Small intestine (tissue), 7 donors: ENCODE results near the gene ITPR1. TPM values are rescaled to one million over a fixed set of nuclear protein-coding genes. Genes with fewer than 3 reads are reported as not detected.

Source experiments
- DNase-seq, 2 donors: peaks; one replicate each; pipeline versions ENCODE4 v3.0.0 to v3.0.0-alpha.2; 2013
- FAIRE-seq: peaks from 2 replicates; lab custom pipeline; 2012; peaks lifted over from hg19 to GRCh38; lab: Jason Lieb, UNC
- H3K27ac ChIP-seq, 3 donors: one replicate each; pipeline ENCODE4 v1.5.1; 2013; ENCODE audit warnings: low read length in 2 of 3, mild to moderate bottlenecking in 2 of 3, control low read depth in 1 of 3, inconsistent platforms in 1 of 3, low read depth in 1 of 3, moderate library complexity in 1 of 3
- H3K27me3 ChIP-seq, 3 donors: one replicate each; pipeline ENCODE4 v1.6.1; 2013; ENCODE audit warnings: low read length in 3 of 3, inconsistent platforms in 1 of 3; ENCODE audit not compliant: control insufficient read depth in 3 of 3, insufficient read depth in 3 of 3
- H3K36me3 ChIP-seq, 3 donors: one replicate each; pipeline ENCODE4 v1.6.1; 2013; ENCODE audit warnings: low read length in 3 of 3, inconsistent platforms in 1 of 3, low read depth in 1 of 3, mild to moderate bottlenecking in 1 of 3, moderate library complexity in 1 of 3; ENCODE audit not compliant: control insufficient read depth in 3 of 3, insufficient read depth in 2 of 3
- H3K4me1 ChIP-seq, 3 donors: one replicate each; pipeline ENCODE4 v1.6.1; 2013; ENCODE audit warnings: low read length in 2 of 3, inconsistent platforms in 1 of 3, low read depth in 1 of 3, mild to moderate bottlenecking in 1 of 3, moderate library complexity in 1 of 3; ENCODE audit not compliant: control insufficient read depth in 3 of 3, insufficient read depth in 2 of 3
- H3K4me3 ChIP-seq, 3 donors: one replicate each; pipeline ENCODE4 v1.5.1; 2013; ENCODE audit warnings: low read length in 3 of 3, control low read depth in 1 of 3, inconsistent platforms in 1 of 3, low read depth in 1 of 3, mild to moderate bottlenecking in 1 of 3, moderate library complexity in 1 of 3
- H3K9me3 ChIP-seq, 2 donors: one replicate each; pipeline ENCODE4 v1.6.1; 2013; ENCODE audit warnings: low read depth in 1 of 2, low read length in 1 of 2; ENCODE audit not compliant: control insufficient read depth in 2 of 2, insufficient read depth in 1 of 2
- WGBS, 3 donors: extraction: QIAGEN DNeasy Blood & Tissue Kit; methylation state at CpG; one replicate each; pipeline ENCODE4 v1.1.7; 2013; 5-methylcytosine and 5-hydroxymethylcytosine counted together
- polyA plus RNA-seq, 4 donors: library from polyadenylated mRNA; stranded (reverse) in 3 of 4; unstranded in 1 of 4; fragments of 200-250 nt in 3 of 4; fragments of 120-200 nt in 1 of 4; gene quantifications; one replicate each; pipeline versions ENCODE4 v1.2.1 to v1.2.3, GENCODE V29; 2013
- donor health status: healthy with polysubstance abuse.
- donor health status: control.
- donor health status: control.
- donor health status: Bipolar disorder and iron deficiency.
- donor health status: healthy.

Gene ITPR1
- polyA plus RNA-seq, 4 donors: 0.89 to 13.8 (median 5.1) TPM

DNA sequence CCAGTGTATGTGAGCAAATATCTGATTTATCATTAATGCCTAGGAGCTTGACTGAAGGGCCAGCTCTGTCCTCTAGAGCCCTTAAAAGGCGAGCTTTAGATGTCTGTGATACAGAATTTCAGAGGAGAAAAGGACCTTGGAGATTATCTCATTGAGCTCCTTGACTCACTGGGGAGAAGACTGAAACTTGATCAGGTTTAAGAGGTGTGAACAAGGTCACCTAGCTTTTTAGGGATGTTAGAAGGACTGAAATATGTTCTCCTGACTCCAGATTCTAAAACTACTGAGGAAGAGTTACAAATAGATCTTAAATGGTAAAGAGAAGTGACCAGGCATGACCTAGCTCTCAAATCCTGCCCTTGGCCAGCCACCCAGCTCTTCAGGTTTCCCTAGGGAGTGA lies 292.4 kb downstream of the ITPR1 start:
- Histone ChIP-seq H3K4me1 (peaks cover 0 to 1% (median 0%) of the 10 kb centered on the region in 3 donors), H3K36me3 (peaks cover 0 to 9% (median 2%) of the 10 kb centered on the region in 3 donors), H3K4me3 (no peak overlapping the region), H3K9me3 (no peaks in the 10 kb centered on the region), H3K27me3 (no peaks in the 10 kb centered on the region), H3K27ac (no peak overlapping the region)
- no peak for FAIRE-seq
- DNase-seq: no peak
- WGBS, 3 donors: 94 to 96% (median 94%) methylated on average over 1 of the region's 1 CpG

DNA sequence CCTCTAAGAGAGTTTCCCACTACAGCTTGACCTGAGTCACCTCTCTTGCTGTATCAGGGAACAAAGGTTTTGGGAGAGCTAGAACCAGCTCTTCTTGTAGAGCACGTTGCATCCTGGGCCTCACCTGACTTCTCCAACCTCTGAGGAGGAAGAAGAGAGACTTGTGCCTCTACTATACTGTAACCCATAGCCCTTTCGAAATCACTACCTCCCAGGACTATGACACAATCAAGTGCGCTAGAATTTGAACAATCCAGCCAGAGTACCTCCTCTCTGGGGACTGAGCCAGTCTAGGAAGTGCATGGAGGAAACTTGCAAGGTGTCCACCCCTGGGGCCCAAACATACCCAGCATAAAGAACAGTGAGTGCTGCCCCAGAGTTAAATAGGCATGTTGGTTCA lies 293.3 kb downstream of the ITPR1 start:
- 84 to 93% (median 85%) methylated on average over 3 of the region's 3 CpGs for WGBS, 3 donors
- no peak for FAIRE-seq
- no peak for DNase-seq
- no peak overlapping the region for H3K27ac ChIP-seq
- H3K4me1 ChIP-seq: no peaks in the 10 kb centered on the region
- peaks cover 0 to 2% of the 10 kb centered on the region in 2 donors for H3K9me3 ChIP-seq
- H3K27me3 ChIP-seq: no peaks in the 10 kb centered on the region
- H3K36me3 ChIP-seq: peaks cover 0 to 10% (median 2%) of the 10 kb centered on the region in 3 donors
- H3K4me3 ChIP-seq: no peak overlapping the region

DNA sequence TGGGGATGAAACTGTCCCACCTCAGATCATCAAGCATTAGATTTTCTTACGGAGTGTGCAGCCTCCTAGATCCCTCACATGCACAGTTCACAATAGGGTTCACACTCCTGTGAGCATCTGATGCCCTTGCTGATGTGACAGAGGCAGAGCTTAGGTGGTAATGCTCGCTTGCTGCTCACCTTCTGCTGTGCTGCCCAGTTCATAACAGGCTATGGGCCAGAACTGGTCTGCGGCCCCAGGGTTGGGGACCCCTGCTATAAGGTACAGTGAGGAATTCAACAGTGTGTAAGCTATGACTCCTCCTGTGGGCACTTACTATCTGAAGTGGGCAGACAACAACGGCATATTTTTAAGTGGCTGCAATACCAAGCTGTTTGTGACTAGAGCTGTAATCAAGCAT lies 298.2 kb downstream of the ITPR1 start:
- Histone ChIP-seq H3K9me3 (peaks cover 0 to 7% of the 10 kb centered on the region in 2 donors), H3K27me3 (no peaks in the 10 kb centered on the region), H3K36me3 (peaks cover 0 to 16% (median 2%) of the 10 kb centered on the region in 3 donors), H3K4me1 (no peaks in the 10 kb centered on the region), H3K27ac (no peak overlapping the region), H3K4me3 (no peak overlapping the region)
- no peak for DNase-seq
- 96 to 99% (median 99%) methylated on average over 4 of the region's 4 CpGs for WGBS, 3 donors
- no peak for FAIRE-seq

- Histone ChIP-seq H3K36me3 (peaks cover 0 to 19% (median 2%) of the 10 kb centered on the region in 3 donors), H3K4me1 (no peaks in the 10 kb centered on the region), H3K27me3 (no peaks in the 10 kb centered on the region), H3K9me3 (peaks cover 0 to 15% of the 10 kb centered on the region in 2 donors), H3K4me3 (no peak overlapping the region), H3K27ac (peak overlapping the region in 1 of 3 donors; percentile 8)
- no peak for FAIRE-seq
- 84 to 96% (median 92%) methylated on average over 5 of the region's 5 CpGs for WGBS, 3 donors
- no peak for DNase-seq
These were observed 300.2 kb downstream of the ITPR1 start for GRCh38 chr3:4793311-4793710.

DNA sequence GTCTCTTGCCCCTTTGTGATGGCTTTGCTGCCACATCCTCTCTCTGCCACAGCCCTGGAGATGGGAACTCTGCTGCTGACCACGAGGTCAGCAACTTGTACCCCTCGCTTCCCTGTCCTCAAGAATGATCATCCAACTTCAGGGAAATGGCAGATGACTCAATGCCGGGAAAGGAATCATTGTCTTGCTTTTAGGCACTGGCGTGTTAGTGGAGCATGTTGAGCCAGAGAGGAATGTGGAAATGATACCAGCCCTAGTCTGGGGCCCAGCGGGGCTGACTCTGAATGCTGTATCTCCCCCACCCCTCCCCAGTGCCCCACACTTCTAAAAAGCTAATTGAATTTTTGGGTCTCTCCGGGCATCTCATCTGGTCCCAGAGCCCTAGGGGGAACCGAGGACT lies 301.2 kb downstream of the ITPR1 start:
- Histone ChIP-seq H3K9me3 (peaks cover 0 to 15% of the 10 kb centered on the region in 2 donors), H3K36me3 (peaks cover 0 to 13% (median 0%) of the 10 kb centered on the region in 3 donors), H3K4me3 (no peak overlapping the region), H3K4me1 (no peaks in the 10 kb centered on the region), H3K27ac (no peak overlapping the region), H3K27me3 (no peaks in the 10 kb centered on the region)
- DNase-seq (no peak), FAIRE-seq (no peak)
- 94 to 96% (median 95%) methylated on average over 7 of the region's 7 CpGs for WGBS, 3 donors

DNA sequence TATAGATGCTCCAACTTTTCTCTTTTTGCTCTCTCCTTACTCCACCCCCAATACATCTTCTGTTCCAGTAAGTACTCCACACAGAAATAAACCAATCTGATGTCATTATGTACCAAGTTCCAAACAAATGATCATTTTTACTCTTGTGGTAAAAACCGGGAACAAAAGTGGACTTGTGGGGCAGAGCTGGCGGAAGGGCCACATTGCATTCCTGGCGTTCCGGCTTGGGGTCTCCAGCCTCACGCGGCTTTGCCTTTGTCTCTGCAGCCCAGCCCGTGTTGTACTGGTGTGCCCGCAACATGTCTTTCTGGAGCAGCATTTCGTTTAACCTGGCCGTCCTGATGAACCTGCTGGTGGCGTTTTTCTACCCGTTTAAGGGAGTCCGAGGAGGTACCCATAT lies 301.6 kb downstream of the ITPR1 start:
- DNase-seq (no peak), FAIRE-seq (no peak)
- no peaks in the 10 kb centered on the region for H3K4me1 ChIP-seq
- no peaks in the 10 kb centered on the region for H3K27me3 ChIP-seq
- WGBS, 3 donors: 96 to 97% (median 96%) methylated on average over 13 of the region's 13 CpGs
- no peak overlapping the region for H3K4me3 ChIP-seq
- H3K9me3 ChIP-seq: peaks cover 0 to 15% of the 10 kb centered on the region in 2 donors
- H3K36me3 ChIP-seq: peaks cover 0 to 13% (median 1%) of the 10 kb centered on the region in 3 donors
- H3K27ac ChIP-seq: peak overlapping the region in 1 of 3 donors; percentile 17

- no peak overlapping the region for H3K4me3 ChIP-seq
- H3K36me3 ChIP-seq: peaks cover 0 to 13% (median 3%) of the 10 kb centered on the region in 3 donors
- no peaks in the 10 kb centered on the region for H3K27me3 ChIP-seq
- no peak for FAIRE-seq
- peaks cover 0 to 15% of the 10 kb centered on the region in 2 donors for H3K9me3 ChIP-seq
- WGBS, 3 donors: 92 to 95% (median 94%) methylated on average over 7 of the region's 7 CpGs
- H3K27ac ChIP-seq: no peak overlapping the region
- no peak for DNase-seq
- no peaks in the 10 kb centered on the region for H3K4me1 ChIP-seq
These were observed 302.8 kb downstream of the ITPR1 start for GRCh38 chr3:4795905-4796304.

- Histone ChIP-seq H3K27me3 (no peaks in the 10 kb centered on the region), H3K4me1 (peaks cover 0 to 6% (median 0%) of the 10 kb centered on the region in 3 donors), H3K36me3 (peaks cover 0 to 11% (median 5%) of the 10 kb centered on the region in 3 donors), H3K9me3 (peaks cover 0 to 10% of the 10 kb centered on the region in 2 donors), H3K27ac (no peak overlapping the region), H3K4me3 (no peak overlapping the region)
- DNase-seq (no peak), FAIRE-seq (no peak)
- 97 to 99% (median 97%) methylated on average over 4 of the region's 4 CpGs for WGBS, 3 donors
These were observed 304.1 kb downstream of the ITPR1 start for GRCh38 chr3:4797201-4797705.
